ENCODE data around the gene SIM1.

Gene SIM1

DNA sequence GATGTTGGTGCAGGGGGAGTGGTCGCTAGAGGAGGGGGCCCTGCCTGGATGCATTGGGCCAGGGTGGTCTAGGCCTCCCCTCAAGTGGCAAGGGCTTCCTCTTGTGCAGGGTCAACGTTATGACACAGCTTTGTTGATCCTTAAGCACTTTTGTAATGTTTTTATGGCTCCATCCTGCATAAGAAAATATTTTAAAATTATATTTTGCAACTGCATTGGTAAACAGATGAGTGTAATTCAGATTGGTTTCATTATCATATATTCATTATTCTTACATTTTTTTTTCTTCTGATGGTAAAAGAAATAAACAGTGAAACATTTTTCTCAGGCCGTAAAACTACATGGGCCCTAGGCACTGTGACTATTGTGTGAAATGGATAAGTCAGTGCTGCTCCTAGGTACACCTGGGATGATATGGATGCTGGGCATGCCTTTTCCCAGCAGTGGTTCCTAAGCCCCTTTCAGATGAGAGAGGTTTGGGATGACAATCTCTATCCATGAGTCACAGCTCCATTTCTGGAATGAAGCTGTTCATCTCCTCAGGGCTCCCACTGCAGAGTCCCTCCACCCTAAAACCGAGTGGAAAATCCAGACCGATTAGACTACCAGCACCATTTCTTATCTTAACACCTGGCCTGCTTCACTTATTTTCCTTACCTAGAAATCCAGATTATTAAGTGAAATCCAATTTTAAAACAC, 5.8 kb upstream of the SIM1 start:
- FAIRE-seq, result no peak

DNA sequence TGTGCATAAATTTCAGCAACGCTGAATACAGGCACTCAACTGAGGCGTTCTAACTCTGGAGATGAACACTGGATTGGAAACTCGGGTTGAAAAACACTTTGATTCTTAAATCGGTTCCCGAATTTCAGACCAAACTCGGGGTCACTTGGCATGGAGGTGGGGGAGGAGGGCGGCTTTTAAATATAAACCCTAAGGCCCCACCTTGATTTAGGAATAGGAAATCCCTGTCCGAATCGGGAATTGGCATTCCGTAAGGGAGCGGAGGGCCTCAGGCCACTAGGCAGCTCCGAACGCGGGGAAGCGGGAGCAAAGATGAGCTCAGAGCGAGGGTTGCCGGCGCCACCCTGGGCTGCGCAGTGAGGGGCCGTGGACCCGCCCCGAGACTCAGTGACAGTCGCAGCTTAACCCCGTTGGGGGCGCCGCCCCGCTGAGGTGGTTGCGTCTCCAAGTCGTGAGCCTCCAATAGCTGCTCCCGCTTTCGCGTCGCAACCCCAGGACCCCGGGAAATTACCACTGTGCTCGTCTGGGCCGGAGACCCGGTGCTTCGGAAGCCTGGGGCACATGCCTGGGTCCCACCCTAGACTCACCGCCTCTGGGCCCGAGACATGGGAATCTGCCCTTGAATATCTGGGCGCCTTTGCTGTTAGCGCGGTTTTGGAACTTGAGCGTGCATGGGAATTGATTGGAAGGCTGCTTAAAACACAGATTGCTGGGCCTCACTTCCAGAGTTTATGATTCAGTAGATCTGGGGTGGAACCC, 4.6 kb upstream of the SIM1 start:
- no peak for FAIRE-seq

DNA sequence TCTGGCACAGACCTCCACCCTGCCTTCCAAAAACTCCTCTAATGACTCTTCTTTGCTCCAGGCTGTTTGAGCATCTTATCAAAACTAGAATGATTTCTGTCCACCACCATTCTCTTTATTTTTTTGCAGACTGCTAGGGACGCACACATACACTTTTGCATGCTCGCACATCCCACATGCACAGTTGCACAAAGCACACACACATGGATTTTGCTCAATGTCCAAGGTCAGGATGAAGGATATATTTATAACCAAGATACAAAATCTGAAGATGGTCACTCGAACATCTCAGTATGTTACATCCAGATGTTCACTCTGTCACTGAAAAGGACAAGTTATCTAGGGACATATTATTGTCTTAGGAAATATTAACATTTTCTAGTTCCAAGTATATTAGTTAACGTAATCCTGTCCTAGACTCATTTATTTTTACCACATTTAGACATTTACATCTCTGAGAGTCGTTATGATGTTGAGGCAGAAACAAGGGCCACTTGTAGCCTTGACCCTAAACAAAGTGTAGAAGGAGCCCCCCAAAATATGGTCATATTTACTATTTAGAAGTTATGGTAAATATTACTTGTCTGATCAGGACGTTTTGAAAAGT, 3.4 kb upstream of the SIM1 start:
- FAIRE-seq, result no peak

DNA sequence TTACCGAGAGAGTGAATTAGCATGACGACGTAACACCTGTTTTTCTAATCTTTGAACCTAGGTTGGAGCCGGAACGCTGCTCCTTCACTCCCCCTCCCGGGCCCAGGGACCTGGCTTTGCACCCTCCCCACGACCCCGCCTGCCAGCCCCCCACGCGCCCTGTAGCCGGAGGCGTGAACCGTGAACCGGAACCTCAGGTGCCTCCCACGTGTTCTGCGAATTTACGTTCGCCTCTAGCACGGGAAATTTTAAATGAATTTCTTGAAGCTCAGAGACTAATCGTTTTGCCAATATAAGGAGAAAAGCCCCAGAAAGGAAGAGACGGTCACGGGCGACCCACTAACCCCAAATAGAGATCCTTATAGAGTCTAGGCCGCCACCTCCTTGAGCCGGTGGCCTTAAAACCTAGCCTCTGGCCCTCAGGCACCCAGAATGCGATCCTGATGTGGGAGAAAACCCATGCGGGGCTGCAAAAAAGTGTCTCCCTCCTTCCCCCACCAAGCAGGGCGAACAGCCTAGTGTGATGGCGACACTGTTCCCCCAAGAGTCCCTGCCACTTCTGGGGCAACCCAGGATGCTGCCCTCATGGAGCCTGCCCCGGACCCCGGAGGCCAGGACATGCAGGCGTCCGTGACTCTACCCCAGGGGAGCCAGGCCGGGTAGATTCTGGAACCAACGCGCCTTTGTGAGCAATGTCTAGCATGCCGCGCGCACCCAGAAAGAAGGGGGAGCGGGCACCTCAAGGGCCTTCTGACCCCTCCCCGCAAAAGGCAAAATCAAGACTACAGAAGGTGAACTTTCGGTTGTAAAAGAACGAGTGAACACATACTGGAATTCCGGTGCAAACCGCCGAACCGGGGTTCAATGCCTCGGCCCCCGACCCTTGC, 2.7 kb upstream of the SIM1 start:
- no peak for FAIRE-seq

DNA sequence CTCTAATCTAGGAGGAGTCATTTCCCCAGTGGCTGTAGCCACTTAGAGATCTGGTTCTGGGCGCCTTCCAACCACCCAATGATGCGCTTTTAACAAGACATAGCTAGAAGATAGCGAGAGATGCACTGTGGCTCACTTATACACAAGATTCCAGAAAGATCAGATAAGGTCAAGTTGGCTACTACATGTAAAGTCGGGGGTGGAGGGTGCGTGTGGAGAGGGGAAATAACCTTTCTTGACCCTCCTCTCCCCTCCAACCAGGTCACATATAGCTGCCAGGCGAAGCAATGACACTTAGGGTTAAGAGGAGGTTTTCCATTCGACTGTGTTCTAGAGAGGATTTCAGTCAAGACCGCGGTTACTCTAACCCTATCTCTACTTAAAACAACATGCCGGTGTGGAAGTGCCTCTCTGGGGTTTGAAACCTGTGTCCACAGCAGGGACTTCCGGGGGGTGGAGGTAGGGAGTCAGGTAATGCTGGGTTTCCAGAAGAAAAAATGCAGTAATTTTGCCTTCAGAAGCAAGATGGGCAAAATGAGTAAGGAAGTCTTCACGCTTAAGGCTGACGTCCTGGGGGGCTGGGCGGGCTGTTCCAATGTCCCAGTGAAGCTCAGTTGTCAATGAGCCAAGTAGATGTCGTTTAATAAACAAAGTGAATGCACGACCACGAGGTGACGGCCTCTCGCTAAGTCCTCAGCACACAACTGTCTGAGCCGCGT, 1.8 kb upstream of the SIM1 start:
- FAIRE-seq, result no peak

DNA sequence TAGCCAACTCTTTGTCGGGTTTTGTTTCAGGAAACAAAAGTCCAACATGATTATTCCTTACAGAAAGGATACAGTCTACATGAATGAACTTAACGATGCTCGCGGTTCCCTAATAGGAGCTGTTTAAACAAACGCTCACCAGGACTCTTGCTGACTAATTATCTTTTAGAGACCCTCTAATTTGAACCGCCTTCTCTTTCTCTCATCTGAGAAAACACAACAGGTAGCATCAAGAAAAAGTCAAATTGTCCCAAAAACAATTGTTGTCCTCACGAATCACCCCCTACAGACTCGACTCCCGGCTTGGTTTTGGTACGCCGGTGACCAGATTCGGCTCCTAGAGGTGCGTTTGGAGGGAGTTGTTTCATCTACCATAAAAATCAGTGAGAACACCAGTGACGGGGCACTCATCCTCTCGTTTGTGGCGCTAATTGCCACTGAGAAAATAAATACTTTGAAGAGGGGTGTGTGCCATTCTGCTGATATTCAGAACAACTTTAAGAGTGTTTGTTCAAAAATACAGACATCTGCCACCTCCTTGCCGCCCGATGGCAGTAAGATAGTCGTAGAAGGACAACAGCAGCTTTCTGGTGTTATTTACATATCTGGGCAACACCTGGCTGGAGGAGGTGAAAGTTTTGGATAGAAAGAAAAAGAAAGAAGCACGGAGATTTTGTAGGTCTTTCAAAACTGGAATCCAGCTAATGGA, 1.1 kb upstream of the SIM1 start:
- FAIRE-seq, result no peak

DNA sequence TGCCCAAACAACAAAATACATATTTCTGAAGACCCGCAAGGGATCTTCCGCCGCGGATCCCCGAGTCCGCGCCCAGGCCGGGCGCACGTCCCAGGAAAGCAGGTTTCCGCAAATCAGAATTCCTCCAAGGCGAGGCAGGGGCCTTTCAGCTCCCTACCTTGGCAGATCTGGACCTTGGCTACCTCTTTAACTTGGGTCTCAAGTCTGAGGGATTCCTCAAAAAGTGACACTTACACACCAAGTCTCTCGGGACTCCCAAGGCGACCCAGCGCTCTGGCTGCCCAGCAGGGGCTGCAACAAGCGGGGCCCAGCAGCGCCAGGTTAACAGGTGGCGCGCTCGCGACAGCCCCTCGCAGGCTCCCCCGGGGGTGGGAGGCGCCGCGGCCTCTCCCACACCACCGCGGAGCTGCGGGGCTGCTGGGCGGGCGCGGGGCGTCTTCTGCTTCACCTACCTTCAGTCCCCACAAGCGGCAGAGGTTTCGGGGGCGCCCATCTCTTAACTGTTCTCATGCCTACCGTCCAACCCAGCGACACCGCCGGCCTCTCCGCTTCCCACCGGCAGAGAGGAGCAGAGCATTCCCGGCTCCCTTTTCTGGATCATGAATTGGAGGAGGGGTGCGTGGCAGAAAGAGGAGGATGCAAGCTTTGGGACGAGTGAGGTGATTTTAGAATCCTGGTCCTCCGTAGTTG, 414 bp downstream of the SIM1 start:
- no peak for FAIRE-seq

DNA sequence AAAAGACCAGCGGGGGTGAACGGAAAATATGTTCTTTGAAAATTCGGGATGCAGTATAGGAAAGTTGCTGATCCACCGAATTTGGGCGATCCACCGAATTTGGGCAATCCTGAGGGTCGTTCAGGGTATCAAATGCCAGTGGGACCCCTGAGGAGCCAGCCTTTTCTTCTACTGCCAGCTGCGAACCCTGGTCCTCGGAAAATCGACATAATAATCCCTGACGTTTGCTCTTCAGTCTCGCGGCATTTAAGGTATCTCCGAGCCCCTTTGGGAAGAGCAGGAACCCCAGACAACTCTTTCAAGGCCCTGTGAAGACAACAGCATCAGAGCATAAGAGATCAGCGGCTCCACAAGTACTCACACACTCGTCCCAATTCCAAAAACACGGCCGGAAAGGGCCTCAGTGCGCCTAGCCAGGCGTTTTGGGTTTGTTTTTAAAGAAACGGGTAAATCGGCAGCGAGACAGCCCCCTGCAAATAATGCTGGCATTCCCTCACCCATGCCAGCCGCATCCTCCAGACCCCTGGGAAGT, 1.0 kb downstream of the SIM1 start:
- FAIRE-seq, result no peak

DNA sequence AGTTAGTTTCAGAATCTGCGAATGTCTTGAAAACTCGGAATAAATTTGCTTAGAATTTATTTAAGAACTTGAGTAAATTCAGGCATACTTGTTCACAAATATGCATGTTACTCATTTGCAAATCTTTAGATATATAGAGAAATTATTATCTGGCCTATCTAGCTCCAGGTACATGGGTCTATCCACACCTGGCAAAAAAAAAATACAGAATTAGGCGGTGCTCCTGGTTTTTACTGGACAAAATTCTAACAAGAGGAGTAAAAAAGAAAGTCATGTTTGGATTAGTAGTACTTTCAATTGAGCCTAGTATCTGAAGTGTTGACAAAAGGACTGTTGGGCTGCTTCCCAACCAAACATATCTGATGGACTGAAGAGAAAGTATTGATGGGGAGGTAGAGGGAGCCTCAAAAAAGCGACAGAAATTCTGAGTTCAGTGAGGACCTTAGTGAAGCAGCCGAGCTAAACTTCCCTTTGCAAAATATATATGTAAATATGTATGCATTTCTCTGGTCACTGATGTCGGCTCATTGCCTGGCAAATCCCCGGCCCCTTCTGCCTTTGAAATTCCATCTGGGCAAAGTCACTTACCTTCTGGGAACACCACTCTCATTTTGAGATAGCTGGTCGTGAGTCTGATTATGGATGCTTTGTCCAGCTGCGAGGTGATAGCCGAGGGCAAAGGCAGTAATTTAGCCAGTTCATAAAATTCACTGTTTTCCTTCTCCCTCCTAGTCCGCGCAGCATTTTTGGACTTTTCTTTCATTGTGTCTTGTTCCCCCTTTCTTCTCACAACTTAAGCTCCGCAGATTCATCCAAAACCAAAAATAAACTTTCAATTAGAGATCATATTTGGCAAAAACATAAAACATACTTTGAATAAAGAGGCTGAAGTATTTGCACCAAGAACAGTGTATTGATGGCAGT, 1.8 kb downstream of the SIM1 start:
- no peak for FAIRE-seq

DNA sequence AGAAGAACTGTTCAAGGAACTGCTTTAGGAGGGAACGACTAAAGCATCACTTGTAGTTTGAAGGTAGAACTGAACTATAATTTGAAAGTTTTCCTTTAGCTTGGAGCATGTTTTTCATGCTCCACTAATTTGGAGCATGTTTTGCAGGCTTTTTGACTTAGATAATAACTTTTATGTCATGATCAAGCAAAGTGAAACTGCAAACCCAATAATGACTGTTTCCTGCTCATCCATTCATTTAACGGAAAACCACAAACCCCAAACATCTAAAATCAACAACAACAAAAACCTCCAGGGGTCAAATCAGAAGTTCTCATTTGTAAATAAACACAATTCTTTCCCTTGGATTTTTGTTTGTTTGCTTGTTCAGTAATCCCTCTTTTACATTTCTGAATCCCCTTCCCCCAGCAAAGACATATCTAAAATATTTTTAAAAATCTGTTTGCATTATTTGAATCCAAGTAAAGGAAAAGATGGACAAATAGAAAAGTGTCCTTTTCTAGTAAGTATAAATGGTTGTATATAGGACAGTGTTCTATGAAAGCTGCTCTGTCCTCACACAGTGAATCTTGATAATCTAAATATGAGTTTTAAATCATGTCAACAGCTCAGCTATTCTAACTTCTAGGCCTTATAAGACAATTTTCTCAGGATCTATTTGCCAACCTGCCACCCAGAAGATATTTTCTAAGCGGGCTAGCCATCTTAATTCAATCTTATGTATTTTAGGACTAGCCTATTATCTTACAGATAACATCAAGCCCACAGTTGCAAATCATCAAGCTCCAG, 2.6 kb downstream of the SIM1 start:
- FAIRE-seq, result no peak

DNA sequence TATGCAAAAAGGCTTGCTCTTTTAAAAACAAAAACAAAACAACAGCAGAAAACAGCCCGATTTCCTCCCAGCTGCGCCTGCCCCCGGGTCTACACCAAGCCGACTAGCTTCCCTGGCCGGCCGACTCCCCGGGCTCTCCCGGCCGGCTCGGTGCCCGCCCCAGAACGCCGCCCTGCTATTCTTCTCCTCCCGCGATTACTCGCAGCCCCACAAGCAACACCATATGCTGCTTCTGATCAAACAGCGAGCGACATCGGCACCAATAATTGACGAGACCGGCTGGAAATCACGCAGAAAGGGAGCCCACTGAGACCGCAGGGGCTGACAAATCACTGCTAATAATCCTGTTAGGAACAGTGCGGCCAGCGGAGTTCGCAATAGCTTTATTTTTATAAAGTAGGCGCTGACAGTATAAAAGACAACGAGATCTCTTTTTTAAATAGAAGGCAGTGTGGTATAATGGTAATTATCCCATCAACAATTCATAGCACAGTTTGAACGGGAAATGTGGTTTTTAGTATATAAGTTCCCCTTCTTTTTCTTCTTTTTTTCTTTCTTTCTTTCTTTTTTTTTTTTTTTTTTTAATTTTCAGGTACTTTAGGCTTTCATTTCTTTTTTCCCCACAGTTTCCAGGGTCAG, 3.3 kb downstream of the SIM1 start:
- FAIRE-seq, result no peak

DNA sequence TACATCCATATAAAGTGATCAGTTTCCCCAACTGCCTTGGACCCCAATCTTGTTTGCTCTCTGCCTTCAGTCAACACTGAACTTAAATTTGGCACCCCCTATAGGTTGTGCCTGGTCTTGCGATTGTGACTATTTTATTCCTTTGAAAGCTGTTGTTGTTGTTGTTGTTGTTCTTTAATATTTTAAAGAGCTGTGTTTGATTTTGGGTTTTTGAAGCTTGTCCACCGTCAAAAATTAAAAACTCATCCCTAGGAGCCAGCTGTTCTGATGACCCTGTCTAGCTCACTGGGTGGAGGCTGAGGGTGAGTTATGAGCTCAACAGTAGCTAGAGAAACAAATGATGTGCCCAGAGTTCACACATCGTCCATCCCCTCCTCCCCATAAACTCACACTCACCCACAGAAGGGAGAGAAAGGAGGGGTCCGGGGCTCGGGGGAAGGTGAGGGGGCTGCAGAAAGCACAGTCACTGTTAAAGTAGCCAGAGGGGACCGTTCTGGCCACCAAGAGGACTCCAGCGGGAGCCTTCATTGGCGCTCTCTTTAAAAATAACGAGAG, 4.0 kb downstream of the SIM1 start:
- no peak for FAIRE-seq

DNA sequence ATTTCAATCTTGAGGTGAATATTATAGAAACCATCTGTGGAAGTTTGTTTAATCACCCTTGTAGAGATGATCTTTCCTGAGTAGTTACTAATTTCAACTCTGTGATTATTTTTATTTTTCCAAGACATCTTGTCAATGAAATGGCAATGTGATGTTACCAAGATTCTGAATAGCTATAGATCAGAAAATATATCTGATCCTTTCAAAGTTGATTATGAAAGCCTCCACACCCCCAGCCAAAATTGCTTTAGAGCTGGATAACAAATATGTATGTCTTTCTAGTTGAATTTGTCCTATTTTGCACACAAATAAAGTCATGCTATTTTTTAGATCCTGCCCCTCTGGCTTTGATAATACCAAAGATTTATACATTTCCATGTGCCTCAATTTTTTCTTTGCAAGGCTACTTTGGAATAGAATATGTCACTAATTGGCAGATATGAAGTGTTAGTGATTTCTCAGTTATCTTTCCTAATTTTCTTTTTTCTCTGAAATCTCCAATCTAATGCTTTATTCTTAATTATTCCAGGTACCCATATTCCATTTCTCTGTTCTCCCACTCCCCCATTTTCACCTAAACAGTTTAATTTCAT, 5.0 kb downstream of the SIM1 start:
- no peak for FAIRE-seq

DNA sequence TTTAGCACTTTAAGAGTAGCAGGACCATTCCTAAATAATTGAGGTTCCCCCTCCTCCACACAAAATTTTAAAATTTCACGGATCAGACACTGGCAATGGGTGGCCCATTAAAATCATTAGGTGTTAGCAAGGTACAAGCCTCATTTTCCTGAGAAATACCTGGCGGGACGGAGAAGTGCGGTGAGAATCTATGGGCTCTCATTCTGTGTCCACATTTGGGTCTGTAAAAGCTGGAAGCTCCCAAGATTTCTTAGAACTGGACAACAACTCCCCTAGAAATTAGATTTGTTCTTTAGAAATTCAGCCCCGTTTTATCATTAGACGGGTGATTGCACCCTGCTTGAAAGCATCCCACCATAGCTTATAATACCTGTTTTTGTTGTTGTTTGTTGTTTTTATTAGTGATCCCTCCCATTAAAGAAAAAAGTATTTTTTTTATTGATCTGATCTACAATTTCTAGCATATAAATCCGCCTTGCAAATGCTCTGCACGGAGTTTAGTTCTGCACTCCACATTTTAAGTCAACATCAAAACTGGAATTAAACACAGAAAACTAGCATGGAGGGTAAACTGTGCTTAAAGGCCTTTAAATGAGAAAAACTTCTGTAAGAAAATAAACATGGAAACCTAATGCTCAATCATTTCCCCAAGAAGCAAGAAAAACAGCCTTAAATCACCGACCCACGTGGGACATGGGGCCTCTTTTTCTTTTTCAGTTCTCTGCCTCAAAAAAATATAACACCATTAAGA, 5.7 kb downstream of the SIM1 start:
- no peak for FAIRE-seq

DNA sequence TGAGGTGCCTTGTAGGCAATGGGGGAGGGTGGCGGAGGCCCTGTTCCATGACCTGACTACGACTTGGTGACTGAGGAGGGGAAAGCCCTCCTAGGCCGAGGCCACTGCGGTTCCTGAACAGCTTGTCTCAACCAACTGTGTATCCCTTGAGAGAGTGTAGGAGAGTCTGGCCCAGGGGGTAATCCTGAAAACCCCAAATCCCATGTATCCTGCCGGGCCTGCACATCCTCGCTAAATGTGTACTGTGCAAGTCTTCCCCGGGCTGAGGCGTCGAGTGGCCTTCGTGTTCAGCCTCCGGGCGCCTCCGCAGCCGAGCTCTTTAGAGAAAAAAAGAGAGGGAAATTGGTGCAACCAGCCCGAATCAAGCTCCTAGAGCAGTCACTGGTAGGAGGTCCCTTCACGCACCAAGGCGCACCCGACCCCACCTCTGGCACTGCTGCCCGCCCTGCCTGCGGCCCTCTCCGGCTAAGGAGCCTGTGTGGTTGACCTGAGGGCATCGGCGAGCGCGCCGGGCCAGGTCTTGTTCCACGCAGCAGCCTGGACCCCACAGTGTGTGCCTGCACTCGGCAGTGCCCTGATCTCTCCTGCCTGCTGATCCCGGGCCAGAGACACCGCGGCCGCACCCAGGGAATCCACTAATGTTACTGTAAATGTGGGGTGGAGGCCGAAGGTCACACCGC, 7.3 kb downstream of the SIM1 start:
- FAIRE-seq, result no peak

DNA sequence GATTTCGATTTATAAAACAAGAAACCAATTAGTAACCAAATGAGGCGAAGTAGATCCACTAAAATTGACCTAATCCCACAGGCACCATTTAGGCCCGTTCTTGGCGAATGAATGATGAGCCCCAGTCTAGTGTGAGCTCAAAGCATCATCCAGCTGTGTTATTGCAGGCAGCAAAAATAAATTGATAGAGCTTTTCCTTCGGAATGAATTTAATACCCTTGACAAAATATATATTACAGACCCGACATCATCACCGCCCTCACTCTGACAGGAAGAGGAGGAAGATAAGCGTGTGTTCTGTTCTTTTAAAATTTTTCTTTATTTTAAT, 7.8 kb downstream of the SIM1 start:
- FAIRE-seq, result no peak
